ENCODE data around the gene B3GALT4. TPM values are rescaled to one million over a fixed set of nuclear protein-coding genes. Genes with fewer than 3 reads are reported as not detected.

The B3GALT4 gene
- 2.1 TPM for total RNA-seq

GRCh38 chr6:33276864-33277662, at the start of gene B3GALT4:
B3GALT4 (plus strand) TSS chr6:33277123; CDS start chr6:33277420, 297 bp downstream.
- no peaks in the 10 kb centered on the region for H3K27me3 ChIP-seq (ENCODE audit: control insufficient read depth in 3 of 3, insufficient read depth in 3 of 3, low read length in 3 of 3)
- H3K27ac ChIP-seq (ENCODE audit: low read depth, low read length): peak within 1 kb of the TSS; percentile 60
- H3K9me3 ChIP-seq (ENCODE audit: control insufficient read depth in 3 of 3, low read length in 3 of 3): no peaks in the 10 kb centered on the region
- H3K36me3 ChIP-seq (ENCODE audit: control insufficient read depth in 3 of 3, insufficient read depth in 3 of 3, low read length in 3 of 3): peaks cover 41 to 50% (median 50%) of the 10 kb centered on the region in 3 donors
- peak within 1 kb of the TSS; percentile 65 to 83 (median 65) for H3K9ac ChIP-seq (ENCODE audit: low read depth in 1 of 3, low read length in 3 of 3)
- H3K4me3 ChIP-seq (ENCODE audit: low read length in 3 of 3): peak within 1 kb of the TSS; percentile 71 to 77 (median 76)
- H3K4me1 ChIP-seq (ENCODE audit: control insufficient read depth in 3 of 3, insufficient read depth in 3 of 3, low read length in 3 of 3): peaks cover 62 to 81% (median 67%) of the 10 kb centered on the region in 3 donors

GRCh38 chr6:33235221-33235634, 41.7 kb upstream of the B3GALT4 start:
- Histone ChIP-seq H3K9me3 (ENCODE audit: control insufficient read depth in 3 of 3, low read length in 3 of 3) (no peaks in the 10 kb centered on the region), H3K27me3 (ENCODE audit: control insufficient read depth in 3 of 3, insufficient read depth in 3 of 3, low read length in 3 of 3) (peaks cover 12 to 18% (median 16%) of the 10 kb centered on the region in 3 donors)

GRCh38 chr6:33236328-33236727, 40.6 kb upstream of the B3GALT4 start:
- H3K4me1 ChIP-seq (ENCODE audit: control insufficient read depth in 3 of 3, insufficient read depth in 3 of 3, low read length in 3 of 3): no peaks in the 10 kb centered on the region
- H3K27me3 ChIP-seq (ENCODE audit: control insufficient read depth in 3 of 3, insufficient read depth in 3 of 3, low read length in 3 of 3): peaks cover 12 to 18% (median 14%) of the 10 kb centered on the region in 3 donors
- no peak overlapping the region for H3K4me3 ChIP-seq (ENCODE audit: low read length in 3 of 3)
- no peaks in the 10 kb centered on the region for H3K36me3 ChIP-seq (ENCODE audit: control insufficient read depth in 3 of 3, insufficient read depth in 3 of 3, low read length in 3 of 3)
- no peak overlapping the region for H3K27ac ChIP-seq (ENCODE audit: low read depth, low read length)
- H3K9me3 ChIP-seq (ENCODE audit: control insufficient read depth in 3 of 3, low read length in 3 of 3): no peaks in the 10 kb centered on the region
- H3K9ac ChIP-seq (ENCODE audit: low read depth in 1 of 3, low read length in 3 of 3): no peak overlapping the region

More at GRCh38 chr6:33235221-33235634, 41.7 kb upstream of the B3GALT4 start:
- no peak overlapping the region for H3K9ac ChIP-seq (ENCODE audit: low read depth in 1 of 3, low read length in 3 of 3)
- no peak overlapping the region for H3K4me3 ChIP-seq (ENCODE audit: low read length in 3 of 3)
- H3K36me3 ChIP-seq (ENCODE audit: control insufficient read depth in 3 of 3, insufficient read depth in 3 of 3, low read length in 3 of 3): no peaks in the 10 kb centered on the region
- H3K4me1 ChIP-seq (ENCODE audit: control insufficient read depth in 3 of 3, insufficient read depth in 3 of 3, low read length in 3 of 3): no peaks in the 10 kb centered on the region
- no peak overlapping the region for H3K27ac ChIP-seq (ENCODE audit: low read depth, low read length)

GRCh38 chr6:33236852-33237251, 40.1 kb upstream of the B3GALT4 start:
- H3K27me3 ChIP-seq (ENCODE audit: control insufficient read depth in 3 of 3, insufficient read depth in 3 of 3, low read length in 3 of 3): peaks cover 12 to 18% (median 14%) of the 10 kb centered on the region in 3 donors
- no peaks in the 10 kb centered on the region for H3K9me3 ChIP-seq (ENCODE audit: control insufficient read depth in 3 of 3, low read length in 3 of 3)
- no peaks in the 10 kb centered on the region for H3K36me3 ChIP-seq (ENCODE audit: control insufficient read depth in 3 of 3, insufficient read depth in 3 of 3, low read length in 3 of 3)
- H3K4me3 ChIP-seq (ENCODE audit: low read length in 3 of 3): no peak overlapping the region
- H3K27ac ChIP-seq (ENCODE audit: low read depth, low read length): no peak overlapping the region
- H3K9ac ChIP-seq (ENCODE audit: low read depth in 1 of 3, low read length in 3 of 3): no peak overlapping the region
- H3K4me1 ChIP-seq (ENCODE audit: control insufficient read depth in 3 of 3, insufficient read depth in 3 of 3, low read length in 3 of 3): no peaks in the 10 kb centered on the region

- H3K27ac ChIP-seq (ENCODE audit: low read depth, low read length): no peak overlapping the region
- H3K4me1 ChIP-seq (ENCODE audit: control insufficient read depth in 3 of 3, insufficient read depth in 3 of 3, low read length in 3 of 3): no peaks in the 10 kb centered on the region
- H3K9ac ChIP-seq (ENCODE audit: low read depth in 1 of 3, low read length in 3 of 3): no peak overlapping the region
- H3K4me3 ChIP-seq (ENCODE audit: low read length in 3 of 3): no peak overlapping the region
- H3K9me3 ChIP-seq (ENCODE audit: control insufficient read depth in 3 of 3, low read length in 3 of 3): no peaks in the 10 kb centered on the region
- no peaks in the 10 kb centered on the region for H3K36me3 ChIP-seq (ENCODE audit: control insufficient read depth in 3 of 3, insufficient read depth in 3 of 3, low read length in 3 of 3)
- H3K27me3 ChIP-seq (ENCODE audit: control insufficient read depth in 3 of 3, insufficient read depth in 3 of 3, low read length in 3 of 3): peaks cover 14 to 18% (median 14%) of the 10 kb centered on the region in 3 donors
Measured at GRCh38 chr6:33237741-33238140, 39.2 kb upstream of the B3GALT4 start.

- peaks cover 3 to 7% (median 4%) of the 10 kb centered on the region in 3 donors for H3K27me3 ChIP-seq (ENCODE audit: control insufficient read depth in 3 of 3, insufficient read depth in 3 of 3, low read length in 3 of 3)
- no peak overlapping the region for H3K27ac ChIP-seq (ENCODE audit: low read depth, low read length)
- no peak overlapping the region for H3K4me3 ChIP-seq (ENCODE audit: low read length in 3 of 3)
- no peaks in the 10 kb centered on the region for H3K36me3 ChIP-seq (ENCODE audit: control insufficient read depth in 3 of 3, insufficient read depth in 3 of 3, low read length in 3 of 3)
- H3K4me1 ChIP-seq (ENCODE audit: control insufficient read depth in 3 of 3, insufficient read depth in 3 of 3, low read length in 3 of 3): no peaks in the 10 kb centered on the region
- H3K9me3 ChIP-seq (ENCODE audit: control insufficient read depth in 3 of 3, low read length in 3 of 3): no peaks in the 10 kb centered on the region
- H3K9ac ChIP-seq (ENCODE audit: low read depth in 1 of 3, low read length in 3 of 3): no peak overlapping the region
Measured at GRCh38 chr6:33241968-33242367, 35.0 kb upstream of the B3GALT4 start.

- H3K27ac ChIP-seq (ENCODE audit: low read depth, low read length): no peak overlapping the region
- no peaks in the 10 kb centered on the region for H3K9me3 ChIP-seq (ENCODE audit: control insufficient read depth in 3 of 3, low read length in 3 of 3)
- H3K4me3 ChIP-seq (ENCODE audit: low read length in 3 of 3): no peak overlapping the region
- no peak overlapping the region for H3K9ac ChIP-seq (ENCODE audit: low read depth in 1 of 3, low read length in 3 of 3)
- H3K36me3 ChIP-seq (ENCODE audit: control insufficient read depth in 3 of 3, insufficient read depth in 3 of 3, low read length in 3 of 3): no peaks in the 10 kb centered on the region
- H3K4me1 ChIP-seq (ENCODE audit: control insufficient read depth in 3 of 3, insufficient read depth in 3 of 3, low read length in 3 of 3): peaks cover 2 to 5% (median 2%) of the 10 kb centered on the region in 3 donors
- peaks cover 3 to 7% (median 4%) of the 10 kb centered on the region in 3 donors for H3K27me3 ChIP-seq (ENCODE audit: control insufficient read depth in 3 of 3, insufficient read depth in 3 of 3, low read length in 3 of 3)
Measured at GRCh38 chr6:33243476-33243875, 33.4 kb upstream of the B3GALT4 start.

GRCh38 chr6:33247977-33248642, 28.8 kb upstream of the B3GALT4 start:
- H3K27ac ChIP-seq (ENCODE audit: low read depth, low read length): peak overlapping the region; percentile 94
- H3K4me1 ChIP-seq (ENCODE audit: control insufficient read depth in 3 of 3, insufficient read depth in 3 of 3, low read length in 3 of 3): peaks cover 21 to 23% (median 22%) of the 10 kb centered on the region in 3 donors
- no peaks in the 10 kb centered on the region for H3K9me3 ChIP-seq (ENCODE audit: control insufficient read depth in 3 of 3, low read length in 3 of 3)
- H3K9ac ChIP-seq (ENCODE audit: low read depth in 1 of 3, low read length in 3 of 3): peak overlapping the region; percentile 84 to 97 (median 93)
- no peaks in the 10 kb centered on the region for H3K27me3 ChIP-seq (ENCODE audit: control insufficient read depth in 3 of 3, insufficient read depth in 3 of 3, low read length in 3 of 3)
- H3K4me3 ChIP-seq (ENCODE audit: low read length in 3 of 3): peak overlapping the region; percentile 82 to 92 (median 87)
- H3K36me3 ChIP-seq (ENCODE audit: control insufficient read depth in 3 of 3, insufficient read depth in 3 of 3, low read length in 3 of 3): peaks cover 5 to 13% (median 12%) of the 10 kb centered on the region in 3 donors

- H3K4me1 ChIP-seq (ENCODE audit: control insufficient read depth in 3 of 3, insufficient read depth in 3 of 3, low read length in 3 of 3): peaks cover 21 to 23% (median 22%) of the 10 kb centered on the region in 3 donors
- H3K9ac ChIP-seq (ENCODE audit: low read depth in 1 of 3, low read length in 3 of 3): peak overlapping the region; percentile 84 to 97 (median 93)
- H3K9me3 ChIP-seq (ENCODE audit: control insufficient read depth in 3 of 3, low read length in 3 of 3): no peaks in the 10 kb centered on the region
- H3K4me3 ChIP-seq (ENCODE audit: low read length in 3 of 3): peak overlapping the region; percentile 82 to 92 (median 87)
- H3K27me3 ChIP-seq (ENCODE audit: control insufficient read depth in 3 of 3, insufficient read depth in 3 of 3, low read length in 3 of 3): no peaks in the 10 kb centered on the region
- peaks cover 5 to 13% (median 12%) of the 10 kb centered on the region in 3 donors for H3K36me3 ChIP-seq (ENCODE audit: control insufficient read depth in 3 of 3, insufficient read depth in 3 of 3, low read length in 3 of 3)
- H3K27ac ChIP-seq (ENCODE audit: low read depth, low read length): peak overlapping the region; percentile 94
Measured at GRCh38 chr6:33248643-33248931, 28.3 kb upstream of the B3GALT4 start.

Measured in skeletal muscle tissue (tissue), 4 donors.